Body of pancreas (tissue), 4 donors: Measurements from ENCODE around the gene MAVS. TPM values are rescaled to one million over a fixed set of nuclear protein-coding genes. Genes with fewer than 3 reads are reported as not detected.
"Not testable (repeated sequence)": the region's sequence is repeated elsewhere in the genome, so short reads cannot be mapped to it uniquely, and the experiment has no call there.

Source experiments
- ATAC-seq: fragments of 150-250 bp; one replicate; pipeline ENCODE4 v1.9.1; 2016
- DNase-seq, 4 donors: peaks; one replicate each; pipeline ENCODE4 v3.0.0-alpha.2; 2019
- H3K27ac ChIP-seq, 4 donors: fragments of 200-600 bp; sonication (generic); 1 replicate in 3 of 4; 2 replicates in 1 of 4; pipeline versions ENCODE4 v1.5.1 to v1.6.1; 2016 to 2019; ENCODE audit warnings: mild to moderate bottlenecking in 1 of 4, mixed read lengths in 1 of 4, moderate library complexity in 1 of 4
- H3K27me3 ChIP-seq, 2 donors: fragments of 200-600 bp; sonication (generic); one replicate each; pipeline ENCODE4 v1.6.0; 2016; ENCODE audit warnings: mild to moderate bottlenecking in 1 of 2
- H3K36me3 ChIP-seq, 2 donors: fragments of 200-600 bp; sonication (generic); replicated peaks in 1 of 2; 2 replicates each; pipeline ENCODE4 v1.5.1; 2016; ENCODE audit warnings: low read depth in 2 of 2; ENCODE audit not compliant: insufficient read depth in 1 of 2
- H3K4me1 ChIP-seq: fragments of 200-600 bp; sonication (generic); one replicate; pipeline ENCODE4 v1.6.0; 2016
- H3K4me3 ChIP-seq, 2 donors: fragments of 200-600 bp; sonication (generic); 1 replicate in 1 of 2; 2 replicates in 1 of 2; pipeline ENCODE4 v1.5.1; 2016 to 2019
- H3K9me3 ChIP-seq, 3 donors: fragments of 200-600 bp; sonication (generic); 1 replicate in 2 of 3; 2 replicates in 1 of 3; pipeline ENCODE4 v1.5.1; 2016
- CTCF ChIP-seq, 7 experiments: fragments of 450-650 bp in 4 of 7; fragments of 200-600 bp in 3 of 7; sonication (generic) in 3 of 7; IDR thresholded peaks; one replicate each; pipeline ENCODE4 v1.5.1; 2016 to 2019; ENCODE audit warnings: antibody characterized with exemption in 7 of 7
- POLR2A ChIP-seq, 3 donors: fragments of 450-650 bp; IDR thresholded peaks; one replicate each; pipeline ENCODE4 v1.6.1; 2016; ENCODE audit warnings: antibody characterized with exemption in 3 of 3, mild to moderate bottlenecking in 2 of 3
- WGBS, 2 donors: methylation state at CpG; one replicate each; pipeline ENCODE4 v1.1.5; 2017; 5-methylcytosine and 5-hydroxymethylcytosine counted together
- intact Hi-C: fragments of 100-400 bp; cut with DNase I; formaldehyde crosslinking; loops from one replicate; pipeline ENCODE4 v1.15.1; 2023
- total RNA-seq, 2 donors: library from RNA; depleted of rRNA; stranded (reverse); fragments of >200 nt; gene quantifications; one replicate each; pipeline ENCODE4 v1.1.0, GENCODE V29; 2016

The MAVS gene
- total RNA-seq, 2 donors from 2014 or later = 21.5 to 24.4 TPM

GRCh38 chr20:3875378-3875974 is 28.8 kb downstream of the MAVS start:
- intact Hi-C loops = no loop called here
- no peak overlapping the region for H3K27ac ChIP-seq
- no peak overlapping the region for H3K4me3 ChIP-seq
- DNase-seq (no peak), ATAC-seq (no peak)
- no peaks in the 10 kb centered on the region for H3K9me3 ChIP-seq
- H3K4me1 ChIP-seq = no peaks in the 10 kb centered on the region
- H3K36me3 ChIP-seq = peaks cover 0 to 4% of the 10 kb centered on the region in 2 donors
- 82% methylated on average over 9 of the region's 9 CpGs for WGBS, 2 donors
- TF ChIP-seq CTCF (IDR thresholded peaks at IDR 0.05) (no peak), POLR2A (IDR thresholded peaks at IDR 0.05) (no peak)
- H3K27me3 ChIP-seq = no peaks in the 10 kb centered on the region

- ATAC-seq (no peak), DNase-seq (no peak)
- no peaks in the 10 kb centered on the region for H3K27me3 ChIP-seq
- H3K4me1 ChIP-seq = no peaks in the 10 kb centered on the region
- TF ChIP-seq CTCF (IDR thresholded peaks at IDR 0.05) (no peak), POLR2A (IDR thresholded peaks at IDR 0.05) (no peak)
- intact Hi-C loops = no loop called here
- no peak overlapping the region for H3K4me3 ChIP-seq
- peaks cover 0 to 4% of the 10 kb centered on the region in 2 donors for H3K36me3 ChIP-seq
- WGBS, 2 donors = 63 to 70% methylated on average over 1 of the region's 1 CpG
- no peak overlapping the region for H3K27ac ChIP-seq
- H3K9me3 ChIP-seq = no peaks in the 10 kb centered on the region
Measured at GRCh38 chr20:3876000-3876399, 29.4 kb downstream of the MAVS start.

- Histone ChIP-seq H3K27me3 (no peaks in the 10 kb centered on the region), H3K36me3 (peaks cover 0 to 4% of the 10 kb centered on the region in 2 donors), H3K4me1 (no peaks in the 10 kb centered on the region), H3K4me3 (no peak overlapping the region), H3K27ac (no peak overlapping the region), H3K9me3 (no peaks in the 10 kb centered on the region)
- intact Hi-C loops = no loop called here
- DNase-seq = no peak
- TF ChIP-seq CTCF (IDR thresholded peaks at IDR 0.05) (no peak), POLR2A (IDR thresholded peaks at IDR 0.05) (no peak)
- ATAC-seq = no peak
Measured at GRCh38 chr20:3876676-3877075, 30.0 kb downstream of the MAVS start.

GRCh38 chr20:3878921-3879274 is 32.3 kb downstream of the MAVS start:
- intact Hi-C loops, H3K9me3 ChIP-seq, ATAC-seq, H3K36me3 ChIP-seq, H3K4me1 ChIP-seq, H3K27ac ChIP-seq, H3K4me3 ChIP-seq, DNase-seq, H3K27me3 ChIP-seq: not testable (repeated sequence)
- WGBS, 2 donors = 94 to 95% methylated on average over 4 of the region's 4 CpGs

- ATAC-seq (no peak), DNase-seq (no peak)
- no peaks in the 10 kb centered on the region for H3K27me3 ChIP-seq
- intact Hi-C loops = no loop called here
- no peak overlapping the region for H3K27ac ChIP-seq
- 93 to 96% methylated on average over 3 of the region's 3 CpGs for WGBS, 2 donors
- no peak overlapping the region for H3K4me3 ChIP-seq
- TF ChIP-seq CTCF (IDR thresholded peaks at IDR 0.05) (no peak), POLR2A (IDR thresholded peaks at IDR 0.05) (no peak)
- no peaks in the 10 kb centered on the region for H3K36me3 ChIP-seq
- no peaks in the 10 kb centered on the region for H3K9me3 ChIP-seq
- peaks cover 12% of the 10 kb centered on the region for H3K4me1 ChIP-seq
Measured at GRCh38 chr20:3885715-3886114, 39.1 kb downstream of the MAVS start.
